Upper lobe of right lung (tissue), 1 donor: ENCODE results near the gene S100A4. TPM values are rescaled to one million over a fixed set of nuclear protein-coding genes. Genes with fewer than 3 reads are reported as not detected.
"Not testable (repeated sequence)": the region's sequence is repeated elsewhere in the genome, so short reads cannot be mapped to it uniquely, and the experiment has no call there.

Experiments used
- ATAC-seq: fragments of 200-7000 bp; cut with Tn5 transposase; one replicate; pipeline ENCODE4 v1.9.1; 2020; ENCODE audit warnings: mild to moderate bottlenecking, moderate library complexity
- DNase-seq: peaks from one replicate; pipeline ENCODE4 v3.0.0-alpha.2; 2020
- H3K27ac ChIP-seq: fragments of 200-600 bp; one replicate; pipeline ENCODE4 v1.8.0; 2022
- H3K27me3 ChIP-seq: fragments of 200-600 bp; one replicate; pipeline ENCODE4 v1.8.0; 2022; ENCODE audit warnings: mild to moderate bottlenecking
- H3K36me3 ChIP-seq: fragments of 200-600 bp; one replicate; pipeline ENCODE4 v1.8.0; 2022
- H3K4me1 ChIP-seq: fragments of 200-600 bp; one replicate; pipeline ENCODE4 v1.8.0; 2022
- H3K4me3 ChIP-seq: fragments of 200-600 bp; one replicate; pipeline ENCODE4 v1.8.0; 2022; ENCODE audit warnings: mild to moderate bottlenecking
- H3K9me3 ChIP-seq: fragments of 200-600 bp; one replicate; pipeline ENCODE4 v1.8.0; 2022
- CTCF ChIP-seq: fragments of 200-600 bp; IDR thresholded peaks from one replicate; pipeline ENCODE4 v1.8.0; 2022; ENCODE audit warnings: antibody characterized with exemption
- intact Hi-C: fragments of 100-400 bp; cut with DNase I; formaldehyde crosslinking; loops from one replicate; pipeline ENCODE4 v1.11.0; 2022
- total RNA-seq: library from RNA; stranded (reverse); fragmentation: NEBNext Ultra II Directional; extraction: Animal tissue kit (Norgen Biotek cat#: 25700); gene quantifications from one replicate; pipeline ENCODE4 v1.2.1, GENCODE V29; 2021
- donor health status: DM: no; HTN: yes; CAD: no; lungs with severe emphysema.

S100A4 gene
- total RNA-seq, 1 donor from 2014 or later, result 377 TPM

GRCh38 chr1:153577138-153577537 is 31.5 kb upstream of the S100A4 start:
- no peak for ATAC-seq
- Histone ChIP-seq H3K4me1 (peaks cover 8% of the 10 kb centered on the region), H3K27me3 (no peaks in the 10 kb centered on the region), H3K4me3 (no peak overlapping the region), H3K36me3 (no peaks in the 10 kb centered on the region), H3K9me3 (no peaks in the 10 kb centered on the region), H3K27ac (no peak overlapping the region)
- no peak for DNase-seq
- intact Hi-C loops, result loop anchor here (10.0 kb wide), 1 partner anchor 48 kb away; the partner anchor contains the start of genes S100A1 and S100A13
- no peak for TF ChIP-seq CTCF

- not testable (repeated sequence) for H3K36me3 ChIP-seq, ATAC-seq, H3K27ac ChIP-seq, H3K9me3 ChIP-seq, H3K4me3 ChIP-seq, DNase-seq, H3K27me3 ChIP-seq
- peaks cover 11% of the 10 kb centered on the region for H3K4me1 ChIP-seq
- intact Hi-C loops, result loop anchor here (10.0 kb wide), 1 partner anchor 49 kb away; the partner anchor contains the start of genes S100A1 and S100A13
Observed at GRCh38 chr1:153575497-153575896, 29.9 kb upstream of the S100A4 start.

GRCh38 chr1:153575081-153575491 is 29.5 kb upstream of the S100A4 start:
- not testable (repeated sequence) for ATAC-seq, H3K4me3 ChIP-seq, H3K27me3 ChIP-seq, H3K36me3 ChIP-seq, DNase-seq, H3K27ac ChIP-seq, H3K9me3 ChIP-seq
- intact Hi-C loops, result loop anchor here (10.0 kb wide), 1 partner anchor 50 kb away; the partner anchor contains the start of genes S100A1 and S100A13
- peaks cover 11% of the 10 kb centered on the region for H3K4me1 ChIP-seq

DNA sequence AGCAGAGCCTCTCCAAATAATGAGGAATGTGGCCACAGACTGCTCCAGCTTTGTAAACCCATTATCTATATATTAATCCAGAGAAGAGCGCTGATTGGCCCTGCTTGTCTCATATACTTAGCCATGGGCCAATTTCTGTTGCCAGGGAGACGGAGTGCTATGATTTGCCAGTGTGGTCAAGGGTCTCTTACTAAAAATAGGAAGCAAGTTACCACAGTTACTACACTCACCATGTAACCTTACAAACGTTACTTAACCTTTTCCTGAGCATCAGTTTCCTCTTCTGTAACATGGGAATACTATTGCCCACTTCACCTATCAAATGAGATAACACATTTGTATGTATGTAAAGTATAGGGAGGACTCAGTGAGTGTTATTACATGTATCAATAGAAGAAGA is 27.7 kb upstream of the S100A4 start:
- no peaks in the 10 kb centered on the region for H3K36me3 ChIP-seq
- peaks cover 18% of the 10 kb centered on the region for H3K4me1 ChIP-seq
- H3K4me3 ChIP-seq, result no peak overlapping the region
- peak; percentile 10 for ATAC-seq
- no peak for DNase-seq
- intact Hi-C loops, result loop anchor here (5.0 to 10.0 kb wide), 2 partner anchors 51 to 61 kb away; partner anchors contain the start of genes S100A1 and S100A13
- peak overlapping the region; percentile 52 for H3K27ac ChIP-seq
- no peak for TF ChIP-seq CTCF
- no peaks in the 10 kb centered on the region for H3K27me3 ChIP-seq
- no peaks in the 10 kb centered on the region for H3K9me3 ChIP-seq

DNA sequence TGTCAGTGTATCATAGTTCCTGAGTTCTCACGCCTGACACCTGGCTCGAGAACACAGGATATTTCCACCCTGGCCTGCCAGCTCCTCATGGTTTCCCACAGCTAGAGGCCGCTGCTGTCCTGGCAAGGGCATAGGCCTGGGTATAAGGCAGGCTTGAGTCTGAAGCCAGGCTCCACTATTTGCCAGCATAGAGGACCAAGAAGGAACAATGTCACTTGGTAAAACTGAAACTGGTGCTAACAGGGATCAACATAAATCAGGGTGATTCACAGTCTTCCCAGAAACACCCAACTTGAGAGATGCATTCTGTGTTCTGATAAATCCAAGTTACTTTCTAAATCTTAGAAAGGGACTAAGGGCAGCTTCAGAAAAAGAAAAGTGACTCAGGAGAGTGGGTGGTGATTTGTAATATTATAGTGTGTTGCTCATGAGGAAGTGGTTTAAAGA is 27.0 kb upstream of the S100A4 start:
- intact Hi-C loops, result loop anchor here (5.0 to 10.0 kb wide), 2 partner anchors 52 to 60 kb away; partner anchors contain the start of genes S100A1 and S100A13
- no peak overlapping the region for H3K4me3 ChIP-seq
- TF ChIP-seq CTCF, result peak; percentile 88
- no peaks in the 10 kb centered on the region for H3K36me3 ChIP-seq
- ATAC-seq (peak; percentile 90), DNase-seq (peak; percentile 90)
- peaks cover 25% of the 10 kb centered on the region for H3K4me1 ChIP-seq
- H3K9me3 ChIP-seq, result no peaks in the 10 kb centered on the region
- no peaks in the 10 kb centered on the region for H3K27me3 ChIP-seq
- peak overlapping the region; percentile 52 for H3K27ac ChIP-seq

GRCh38 chr1:153571706-153572105 is 26.1 kb upstream of the S100A4 start:
- intact Hi-C loops, result loop anchor here (5.0 to 10.0 kb wide), 2 partner anchors 53 to 59 kb away; partner anchors contain the start of genes S100A1 and S100A13
- no peak for DNase-seq
- Histone ChIP-seq H3K27me3 (no peaks in the 10 kb centered on the region), H3K4me3 (no peak overlapping the region), H3K27ac (no peak overlapping the region), H3K4me1 (peaks cover 34% of the 10 kb centered on the region), H3K36me3 (no peaks in the 10 kb centered on the region), H3K9me3 (no peaks in the 10 kb centered on the region)
- TF ChIP-seq CTCF, result no peak
- ATAC-seq, result no peak
